HG03521 (cell line): ENCODE measurements around the gene CADM4.
"Not testable (repeated sequence)": the region's sequence is repeated elsewhere in the genome, so short reads cannot be mapped to it uniquely, and the experiment has no call there.

Experiments used
- ATAC-seq: cut with Tn5 transposase; IDR thresholded peaks from one replicate; pipeline ENCODE4 v1.9.1; 2021; ENCODE audit warnings: mild to moderate bottlenecking, moderate library complexity; ENCODE audit not compliant: unreplicated experiment

Gene CADM4

GRCh38 chr19:43610493-43610892 lies 29.2 kb downstream of the CADM4 start:
- no peak for ATAC-seq

- no peak for ATAC-seq
These were observed 29.8 kb downstream of the CADM4 start for GRCh38 chr19:43609872-43610271.

- no peak for ATAC-seq
These were observed 32.1 kb downstream of the CADM4 start for GRCh38 chr19:43607238-43608205.

GRCh38 chr19:43606569-43607229 lies 33.0 kb downstream of the CADM4 start:
- ATAC-seq: no peak

- ATAC-seq: no peak
These were observed 33.6 kb downstream of the CADM4 start for GRCh38 chr19:43605875-43606568.

- not testable (repeated sequence) for ATAC-seq
These were observed 39.3 kb downstream of the CADM4 start for GRCh38 chr19:43600326-43600725.

GRCh38 chr19:43599635-43600295 lies 39.9 kb downstream of the CADM4 start:
- ATAC-seq: no peak

GRCh38 chr19:43598445-43599240 lies 41.0 kb downstream of the CADM4 start:
- ATAC-seq: no peak

GRCh38 chr19:43597876-43598275 lies 41.8 kb downstream of the CADM4 start:
- no peak for ATAC-seq

- no peak for ATAC-seq
These were observed 42.7 kb downstream of the CADM4 start for GRCh38 chr19:43596842-43597461.

- ATAC-seq: peak; percentile 77
These were observed 43.4 kb downstream of the CADM4 start, which contains the start of the genes IRGQ and ZNF576 for GRCh38 chr19:43595999-43596841. TSS of gene IRGQ (minus strand) at chr19:43596134. CDS start at chr19:43595338, 796 bp downstream. TSS of gene ZNF576 (plus strand) at chr19:43596595. CDS start at chr19:43597109, 514 bp downstream.

GRCh38 chr19:43595605-43595998 lies 44.0 kb downstream of the CADM4 start:
- peak; percentile 0 for ATAC-seq

- ATAC-seq: no peak
These were observed 44.7 kb downstream of the CADM4 start for GRCh38 chr19:43594710-43595604.

GRCh38 chr19:43594081-43594697 lies 45.5 kb downstream of the CADM4 start:
- no peak for ATAC-seq

- no peak for ATAC-seq
These were observed 46.8 kb downstream of the CADM4 start for GRCh38 chr19:43592800-43593350.

GRCh38 chr19:43591904-43592772 lies 47.5 kb downstream of the CADM4 start:
- no peak for ATAC-seq
